ENCODE measurements around the gene BTNL8. TPM values are rescaled to one million over a fixed set of nuclear protein-coding genes. Genes with fewer than 3 reads are reported as not detected.
A peak's percentile ranks its signal among the peaks of the same experiment; 100 is the strongest.

The BTNL8 gene
- total and polyA plus RNA-seq, 2 of the 13 experiments (the other 11 are each of a cell fraction or from before 2014, with no cell fraction given): not detected

- TF ChIP-seq ZNF335 (CRISPR knock-in tag; IDR thresholded peaks at IDR 0.05) (no peak), GTF2F1 (IDR thresholded peaks at IDR 0.05; ENCODE audit: low read length) (no peak), DPF2 (CRISPR knock-in tag; IDR thresholded peaks at IDR 0.05; ENCODE audit: borderline replicate concordance, low read depth) (no peak), SYNCRIP (IDR thresholded peaks at IDR 0.05; ENCODE audit: insufficient read depth, low read depth, low read length) (no peak), ZNF292 (CRISPR knock-in tag; IDR thresholded peaks at IDR 0.05; ENCODE audit: borderline replicate concordance, low read depth) (no peak), ZNF75D (CRISPR knock-in tag; IDR thresholded peaks at IDR 0.05; ENCODE audit: borderline replicate concordance) (0 out of 2 replicates have a peak, but pooled peaks have one; percentile 37), SOX5 (CRISPR knock-in tag; IDR thresholded peaks at IDR 0.05; ENCODE audit: borderline replicate concordance) (peak; percentile 9; the same call in 1 of the 2 replicates), ZNF7 (CRISPR knock-in tag; IDR thresholded peaks at IDR 0.05) (no peak), ZNF280B (CRISPR knock-in tag; IDR thresholded peaks at IDR 0.05; ENCODE audit: borderline replicate concordance) (no peak; the same call in 1 of the 2 replicates), ZBTB7B (CRISPR knock-in tag; IDR thresholded peaks at IDR 0.05) (no peak), NFKB2 (CRISPR knock-in tag; IDR thresholded peaks at IDR 0.05; ENCODE audit: borderline replicate concordance) (peak; percentile 32; the same call in 1 of the 2 replicates), ZBTB33 (CRISPR knock-in tag; IDR thresholded peaks at IDR 0.05) (no peak), SSRP1 (CRISPR knock-in tag; IDR thresholded peaks at IDR 0.05) (no peak), ATF4 (CRISPR knock-in tag; IDR thresholded peaks at IDR 0.05) (no peak), ZNF407 (CRISPR knock-in tag; IDR thresholded peaks at IDR 0.05; ENCODE audit: not compliant biosample characterization) (peak; percentile 90), DMAP1 (CRISPR knock-in tag; IDR thresholded peaks at IDR 0.05) (peak; percentile 79)
These were observed 37.8 kb upstream of the BTNL8 start, which contains the start of gene ZFP62 (continued) for GRCh38 chr5:180860887-180861822.

Data from HepG2 (cell line).